ENCODE measurements around the gene MYNN.

The MYNN gene

DNA sequence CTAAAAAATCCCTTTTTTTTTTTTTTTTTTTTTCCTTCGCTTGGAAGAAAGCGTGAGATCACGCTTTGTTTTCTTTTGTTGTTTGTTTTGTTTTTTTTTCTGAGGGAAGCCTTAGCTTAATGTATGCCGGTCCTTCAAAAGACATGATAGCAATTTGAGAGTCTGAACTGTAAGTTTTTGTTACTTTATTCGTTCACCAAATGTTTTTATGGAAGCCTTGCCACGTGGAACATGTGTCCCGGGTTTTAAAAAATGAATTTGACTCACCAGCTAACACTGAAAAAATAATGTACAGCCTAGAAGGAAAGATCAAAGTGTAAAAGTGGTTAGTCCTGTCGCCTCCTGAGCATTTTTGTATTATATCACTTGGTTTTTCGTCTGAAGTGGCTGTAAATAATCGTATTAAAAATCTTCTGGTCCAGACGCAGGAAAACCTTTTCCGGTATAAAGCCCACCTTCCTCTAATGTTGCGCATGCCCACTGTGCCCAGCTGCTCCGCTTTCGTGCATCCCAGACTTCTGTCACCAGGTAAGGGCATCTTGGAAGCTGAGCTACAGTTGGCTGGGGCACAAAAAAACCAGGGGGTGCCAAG, 795 bp upstream of the MYNN start (continued):
- TF ChIP-seq ZBTB8A (tag by site-specific recombination; IDR thresholded peaks at IDR 0.05) (no peak), ZNF10 (tag by site-specific recombination; IDR thresholded peaks at IDR 0.05) (no peak), PRDM1 (tag by site-specific recombination; IDR thresholded peaks at IDR 0.05) (peak; percentile 48; the same call in 1 of the 2 replicates), ZNF677 (tag by site-specific recombination; IDR thresholded peaks at IDR 0.05) (no peak), ZNF843 (tag by site-specific recombination; IDR thresholded peaks at IDR 0.05) (no peak)

DNA sequence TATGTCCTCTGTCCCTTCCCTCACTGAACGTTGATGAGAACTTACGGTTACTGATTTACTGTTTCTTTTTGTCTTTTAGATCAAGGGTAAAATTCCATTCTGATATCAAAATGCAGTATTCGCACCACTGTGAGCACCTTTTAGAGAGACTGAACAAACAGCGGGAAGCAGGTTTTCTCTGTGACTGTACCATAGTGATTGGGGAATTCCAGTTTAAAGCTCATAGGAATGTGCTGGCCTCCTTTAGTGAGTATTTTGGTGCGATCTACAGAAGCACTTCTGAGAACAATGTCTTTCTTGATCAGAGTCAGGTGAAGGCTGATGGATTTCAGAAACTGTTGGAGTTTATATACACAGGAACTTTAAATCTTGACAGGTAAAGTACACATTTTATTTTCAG, 990 bp downstream of the MYNN start:
- Histone ChIP-seq H3K4me1 (ENCODE audit: control insufficient read depth, insufficient read depth, low read length) (no peaks in the 10 kb centered on the region), H3K27ac (ENCODE audit: extremely low read depth, low read depth, low read length) (no peak overlapping the region), H3K4me3 (ENCODE audit: low read depth, low read length) (peak overlapping the region; percentile 93), H3K36me3 (ENCODE audit: control insufficient read depth in 2 of 2, insufficient read depth in 1 of 2, low read length in 2 of 2) (peaks cover 3 to 48% of the 10 kb centered on the region in 2 experiments), H3K9me3 (ENCODE audit: control insufficient read depth, insufficient read depth, low read depth, low read length) (no peaks in the 10 kb centered on the region)
- POLR2A ChIA-PET, result interaction anchor here (2.6 kb wide), 1 partner anchor 38 kb away, joined by 6 read pairs; the partner anchor contains the start of genes LRRC34 and LRRIQ4
- CTCF ChIA-PET, result interaction anchor here (0.6 kb wide), 1 partner anchor 704 kb away, joined by 4 read pairs; no protein-coding TSS in a partner anchor
- no peak for TF ChIP-seq ZNF366 (tag by site-specific recombination; conservative IDR thresholded peaks at IDR 0.05)
- TF ChIP-seq ZNF530 (tag by site-specific recombination; IDR thresholded peaks at IDR 0.05; ENCODE audit: low read depth), result no peak
- TF ChIP-seq ZNF610 (tag by site-specific recombination; IDR thresholded peaks at IDR 0.05; ENCODE audit: borderline replicate concordance), result no peak
- no peak for TF ChIP-seq ZNF692 (tag by site-specific recombination; IDR thresholded peaks at IDR 0.05)
- no peak for TF ChIP-seq ZNF248 (tag by site-specific recombination; IDR thresholded peaks at IDR 0.05)
- no peak for TF ChIP-seq PATZ1 (tag by site-specific recombination; IDR thresholded peaks at IDR 0.05)
- TF ChIP-seq ZNF529 (tag by site-specific recombination; IDR thresholded peaks at IDR 0.05; ENCODE audit: insufficient replicate concordance), result no peak
- no peak for TF ChIP-seq GLIS2 (tag by site-specific recombination; IDR thresholded peaks at IDR 0.05)
- TF ChIP-seq, protein P1, sequence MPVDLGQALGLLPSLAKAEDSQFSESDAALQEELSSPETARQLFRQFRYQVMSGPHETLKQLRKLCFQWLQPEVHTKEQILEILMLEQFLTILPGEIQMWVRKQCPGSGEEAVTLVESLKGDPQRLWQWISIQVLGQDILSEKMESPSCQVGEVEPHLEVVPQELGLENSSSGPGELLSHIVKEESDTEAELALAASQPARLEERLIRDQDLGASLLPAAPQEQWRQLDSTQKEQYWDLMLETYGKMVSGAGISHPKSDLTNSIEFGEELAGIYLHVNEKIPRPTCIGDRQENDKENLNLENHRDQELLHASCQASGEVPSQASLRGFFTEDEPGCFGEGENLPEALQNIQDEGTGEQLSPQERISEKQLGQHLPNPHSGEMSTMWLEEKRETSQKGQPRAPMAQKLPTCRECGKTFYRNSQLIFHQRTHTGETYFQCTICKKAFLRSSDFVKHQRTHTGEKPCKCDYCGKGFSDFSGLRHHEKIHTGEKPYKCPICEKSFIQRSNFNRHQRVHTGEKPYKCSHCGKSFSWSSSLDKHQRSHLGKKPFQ (tag by site-specific recombination; IDR thresholded peaks at IDR 0.05), result no peak
- TF ChIP-seq, protein P2, sequence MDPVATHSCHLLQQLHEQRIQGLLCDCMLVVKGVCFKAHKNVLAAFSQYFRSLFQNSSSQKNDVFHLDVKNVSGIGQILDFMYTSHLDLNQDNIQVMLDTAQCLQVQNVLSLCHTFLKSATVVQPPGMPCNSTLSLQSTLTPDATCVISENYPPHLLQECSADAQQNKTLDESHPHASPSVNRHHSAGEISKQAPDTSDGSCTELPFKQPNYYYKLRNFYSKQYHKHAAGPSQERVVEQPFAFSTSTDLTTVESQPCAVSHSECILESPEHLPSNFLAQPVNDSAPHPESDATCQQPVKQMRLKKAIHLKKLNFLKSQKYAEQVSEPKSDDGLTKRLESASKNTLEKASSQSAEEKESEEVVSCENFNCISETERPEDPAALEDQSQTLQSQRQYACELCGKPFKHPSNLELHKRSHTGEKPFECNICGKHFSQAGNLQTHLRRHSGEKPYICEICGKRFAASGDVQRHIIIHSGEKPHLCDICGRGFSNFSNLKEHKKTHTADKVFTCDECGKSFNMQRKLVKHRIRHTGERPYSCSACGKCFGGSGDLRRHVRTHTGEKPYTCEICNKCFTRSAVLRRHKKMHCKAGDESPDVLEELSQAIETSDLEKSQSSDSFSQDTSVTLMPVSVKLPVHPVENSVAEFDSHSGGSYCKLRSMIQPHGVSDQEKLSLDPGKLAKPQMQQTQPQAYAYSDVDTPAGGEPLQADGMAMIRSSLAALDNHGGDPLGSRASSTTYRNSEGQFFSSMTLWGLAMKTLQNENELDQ (tag by site-specific recombination; IDR thresholded peaks at IDR 0.05; ENCODE audit: low read depth), result no peak
- TF ChIP-seq FEZF1 (tag by site-specific recombination; IDR thresholded peaks at IDR 0.05), result no peak
- TF ChIP-seq MZF1 (tag by site-specific recombination; IDR thresholded peaks at IDR 0.05; ENCODE audit: borderline replicate concordance), result no peak
- no peak for TF ChIP-seq ZBTB11 (tag by site-specific recombination; conservative IDR thresholded peaks at IDR 0.05; ENCODE audit: low read depth)
- no peak for TF ChIP-seq ZNF704 (tag by site-specific recombination; IDR thresholded peaks at IDR 0.05)
- no peak for TF ChIP-seq ZNF510 (tag by site-specific recombination; IDR thresholded peaks at IDR 0.05; ENCODE audit: insufficient replicate concordance)
- no peak for TF ChIP-seq YY1 (tag by site-specific recombination; IDR thresholded peaks at IDR 0.05)
- TF ChIP-seq SALL2 (tag by site-specific recombination; IDR thresholded peaks at IDR 0.05; ENCODE audit: borderline replicate concordance), result no peak
- no peak for TF ChIP-seq KLF10 (tag by site-specific recombination; IDR thresholded peaks at IDR 0.05)
- no peak for TF ChIP-seq ZBTB48 (tag by site-specific recombination; IDR thresholded peaks at IDR 0.05)
